GM20000 (cell line): ENCODE measurements around the gene APOBEC3C.
"Not testable (repeated sequence)": the region's sequence is repeated elsewhere in the genome, so short reads cannot be mapped to it uniquely, and the experiment has no call there.

ENCODE experiments used
- DNase-seq: peaks from one replicate; pipeline ENCODE4 v3.0.0; 2012; ENCODE audit warnings: low spot score
- CTCF ChIP-seq: IDR thresholded peaks from 2 replicates; pipeline ENCODE4 v1.5.1; 2012; ENCODE audit warnings: mild to moderate bottlenecking, control low read depth; ENCODE audit errors: extremely low read depth, missing control alignments

The APOBEC3C gene

GRCh38 chr22:38973289-38974169, 40.5 kb upstream of the APOBEC3C start:
- peak; percentile 76 for DNase-seq
- TF ChIP-seq CTCF, result peak; percentile 94

- no peak for TF ChIP-seq CTCF
- no peak for DNase-seq
Observed at GRCh38 chr22:38974170-38974825, 39.8 kb upstream of the APOBEC3C start.

GRCh38 chr22:38974826-38975175, 39.3 kb upstream of the APOBEC3C start:
- no peak for DNase-seq
- TF ChIP-seq CTCF, result no peak

GRCh38 chr22:38977289-38977688, 36.8 kb upstream of the APOBEC3C start:
- not testable (repeated sequence) for DNase-seq

- not testable (repeated sequence) for DNase-seq
Observed at GRCh38 chr22:38980587-38980986, 33.5 kb upstream of the APOBEC3C start.

GRCh38 chr22:38981005-38981991, 32.8 kb upstream of the APOBEC3C start:
- DNase-seq, result no peak
- peak; percentile 26 for TF ChIP-seq CTCF

GRCh38 chr22:38981992-38982927, 31.8 kb upstream of the APOBEC3C start, which contains the start of gene APOBEC3B:
Gene APOBEC3B, plus strand, starts transcription at chr22:38982347. Its CDS starts 107 bp downstream, at chr22:38982454.
- no peak for TF ChIP-seq CTCF
- DNase-seq, result peak; percentile 85
